ENCODE results near the gene DSC1.

Gene DSC1

GRCh38 chr18:31204833-31205232 is 42.2 kb upstream of the DSC1 start:
- TF ChIP-seq CTCF (IDR thresholded peaks at IDR 0.05; ENCODE audit: low read depth, low read length), result no peak
- DNase-seq (ENCODE audit: extremely low read depth, low read depth), result no peak

DNA sequence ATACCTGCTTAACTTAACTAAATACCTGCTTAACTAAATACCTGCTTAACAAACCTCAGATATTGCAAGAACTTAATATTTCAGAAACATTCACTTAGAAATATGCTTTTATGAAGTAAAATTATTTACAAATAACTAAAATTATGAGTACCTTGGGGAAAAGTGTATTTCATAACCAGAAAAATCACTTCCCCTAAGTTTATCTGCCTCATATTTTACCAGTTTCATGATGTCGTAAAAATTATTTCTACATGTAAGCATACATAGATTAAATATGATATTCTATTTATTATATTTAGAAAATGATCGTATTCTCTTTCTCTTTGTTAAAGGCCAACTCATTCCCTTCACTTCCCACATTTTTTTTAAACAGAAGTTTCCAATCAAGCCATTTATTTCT is 41.5 kb upstream of the DSC1 start:
- DNase-seq (ENCODE audit: extremely low read depth, low read depth), result no peak
- TF ChIP-seq CTCF (IDR thresholded peaks at IDR 0.05; ENCODE audit: low read depth, low read length), result no peak

- no peak for TF ChIP-seq CTCF (IDR thresholded peaks at IDR 0.05; ENCODE audit: low read depth, low read length)
- DNase-seq (ENCODE audit: extremely low read depth, low read depth), result no peak
Observed at GRCh38 chr18:31203794-31204148, 41.1 kb upstream of the DSC1 start.

- no peak for DNase-seq (ENCODE audit: extremely low read depth, low read depth)
- TF ChIP-seq CTCF (IDR thresholded peaks at IDR 0.05; ENCODE audit: low read depth, low read length), result no peak
Observed at GRCh38 chr18:31203096-31203793, 40.6 kb upstream of the DSC1 start.

- no peak for TF ChIP-seq CTCF (IDR thresholded peaks at IDR 0.05; ENCODE audit: low read depth, low read length)
- no peak for DNase-seq (ENCODE audit: extremely low read depth, low read depth)
Observed at GRCh38 chr18:31199190-31199769, 36.6 kb upstream of the DSC1 start.

- DNase-seq (ENCODE audit: extremely low read depth, low read depth), result no peak
- no peak for TF ChIP-seq CTCF (IDR thresholded peaks at IDR 0.05; ENCODE audit: low read depth, low read length)
Observed at GRCh38 chr18:31197676-31198075, 35.0 kb upstream of the DSC1 start.

GRCh38 chr18:31195063-31195462 is 32.4 kb upstream of the DSC1 start:
- DNase-seq (ENCODE audit: extremely low read depth, low read depth), result no peak
- no peak for TF ChIP-seq CTCF (IDR thresholded peaks at IDR 0.05; ENCODE audit: low read depth, low read length)
